Skeletal muscle cell (primary cell): Measurements from ENCODE around the gene NME1.
"Not testable (repeated sequence)": the region's sequence is repeated elsewhere in the genome, so short reads cannot be mapped to it uniquely, and the experiment has no call there.

Experiments
- DNase-seq: peaks from one replicate; pipeline ENCODE4 v3.0.0-alpha.2; 2010; ENCODE audit warnings: low read depth
- H3K4me3 ChIP-seq: 2 replicates; pipeline ENCODE4 v1.5.1; 2011; ENCODE audit warnings: low read depth, mild to moderate bottlenecking, control low read depth, low read length, moderate library complexity

Gene NME1

DNA sequence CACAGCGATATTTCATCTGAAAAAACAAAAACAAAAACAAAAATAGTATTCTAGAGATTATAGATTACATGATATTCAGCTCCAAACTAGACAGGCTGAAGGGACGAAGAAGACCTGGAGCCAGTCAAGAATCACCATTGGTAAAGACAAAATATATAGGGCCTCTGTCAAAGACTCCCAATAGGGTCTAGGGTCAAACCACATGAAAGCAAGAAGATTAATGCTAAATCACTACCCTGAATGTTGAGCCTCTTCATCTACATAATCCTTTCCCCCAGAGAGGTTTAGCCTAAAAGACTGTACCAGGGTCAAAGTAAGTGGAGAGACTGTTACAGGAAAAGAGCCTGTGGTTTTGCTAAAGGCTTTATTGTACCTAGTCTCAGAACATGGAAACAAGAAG, 10.8 kb upstream of the NME1 start:
- H3K4me3 ChIP-seq = no peak overlapping the region
- DNase-seq = no peak

DNA sequence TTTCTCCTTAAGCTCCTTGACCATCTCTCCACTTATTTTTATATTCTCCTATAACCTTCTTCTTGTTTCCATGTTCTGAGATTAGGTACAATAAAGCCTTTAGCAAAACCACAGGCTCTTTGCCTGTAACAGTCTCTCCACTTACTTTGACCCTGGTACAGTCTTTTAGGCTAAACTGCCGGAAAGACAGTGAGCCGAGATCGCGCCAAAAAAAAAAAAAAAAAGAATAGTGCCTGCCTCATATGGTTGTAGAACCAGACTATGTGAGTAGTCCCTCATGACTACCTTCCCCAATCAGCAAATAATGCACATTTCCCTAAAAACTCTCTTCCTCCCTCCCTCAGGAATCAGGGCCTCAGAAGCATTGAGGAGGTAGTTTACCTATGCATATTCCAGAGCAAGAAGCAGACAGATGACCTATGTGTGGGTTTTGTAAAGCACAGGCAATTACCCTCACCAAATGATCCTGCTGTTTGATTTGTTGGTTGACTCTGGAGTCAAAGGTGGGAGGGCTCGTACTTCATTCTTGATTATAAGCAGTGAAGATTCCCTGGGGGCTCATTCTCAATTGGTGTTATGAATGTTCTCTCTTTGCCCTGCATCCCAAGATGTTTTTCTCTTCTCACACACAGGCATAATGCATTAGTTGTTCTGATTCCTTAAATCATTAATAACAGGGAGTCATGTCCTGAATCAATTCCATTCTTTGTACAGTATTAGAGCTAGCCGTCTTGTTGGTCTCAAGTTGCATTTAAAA, 8.9 kb upstream of the NME1 start:
- no peak overlapping the region for H3K4me3 ChIP-seq
- DNase-seq = no peak

DNA sequence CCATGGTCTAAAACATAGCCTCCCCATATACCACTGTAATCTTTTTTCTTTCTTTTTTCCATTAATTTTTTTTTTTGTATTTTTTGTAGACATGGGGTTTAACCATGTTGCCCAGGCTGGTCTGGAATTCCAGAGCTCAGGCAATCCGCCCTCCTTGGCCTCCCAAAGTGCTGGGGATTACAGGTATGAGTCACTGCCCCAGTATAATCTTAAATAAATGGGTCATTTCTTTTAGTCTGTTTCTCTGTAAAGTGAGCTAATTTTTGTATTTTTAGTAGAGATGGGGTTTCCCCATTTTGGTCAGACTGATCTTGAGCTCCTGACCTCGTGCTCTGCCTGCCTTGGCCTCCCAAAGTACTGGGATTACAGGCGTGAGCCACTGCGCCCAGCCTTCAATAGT, 5.7 kb upstream of the NME1 start:
- DNase-seq = no peak
- H3K4me3 ChIP-seq = no peak overlapping the region

DNA sequence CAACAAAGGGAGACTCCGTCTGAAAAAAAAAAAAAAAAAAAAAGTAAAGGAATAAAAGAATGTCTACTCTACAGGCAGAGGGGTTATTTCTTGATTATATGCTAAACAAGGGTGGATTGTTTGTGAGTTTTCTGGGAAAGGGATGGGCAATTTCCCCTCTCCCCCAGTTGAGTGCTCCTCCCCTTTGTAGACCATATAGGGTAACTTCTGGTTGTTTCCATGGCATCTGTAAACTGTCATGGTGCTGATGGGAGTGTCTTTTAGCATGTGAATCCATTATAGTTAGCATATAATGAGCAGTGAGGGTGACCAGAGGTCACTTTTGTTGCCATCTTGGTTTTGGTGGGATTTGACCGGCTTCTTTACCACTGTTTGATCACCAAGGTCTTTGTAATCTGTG, 4.2 kb upstream of the NME1 start:
- no peak overlapping the region for H3K4me3 ChIP-seq
- DNase-seq = no peak

DNA sequence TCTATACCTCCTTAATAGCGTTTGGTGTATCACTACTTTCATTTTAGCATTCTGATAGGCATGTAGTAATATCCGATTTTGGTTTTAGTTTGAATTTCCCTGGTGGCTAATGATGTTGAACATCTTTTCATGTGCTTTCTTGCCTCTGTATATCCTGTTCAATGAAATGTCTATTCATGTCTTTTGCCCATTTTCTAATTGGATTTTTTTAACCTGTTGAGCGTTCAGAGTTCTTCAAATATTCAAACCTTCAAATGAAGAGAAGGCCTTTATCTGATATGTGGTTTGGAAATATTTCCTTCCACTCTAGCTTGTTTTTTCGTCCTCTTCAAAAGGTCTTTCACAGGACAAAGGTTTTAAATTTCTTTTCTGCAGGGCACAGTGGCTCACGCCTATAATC, 2.4 kb upstream of the NME1 start:
- DNase-seq = no peak
- no peak overlapping the region for H3K4me3 ChIP-seq

DNA sequence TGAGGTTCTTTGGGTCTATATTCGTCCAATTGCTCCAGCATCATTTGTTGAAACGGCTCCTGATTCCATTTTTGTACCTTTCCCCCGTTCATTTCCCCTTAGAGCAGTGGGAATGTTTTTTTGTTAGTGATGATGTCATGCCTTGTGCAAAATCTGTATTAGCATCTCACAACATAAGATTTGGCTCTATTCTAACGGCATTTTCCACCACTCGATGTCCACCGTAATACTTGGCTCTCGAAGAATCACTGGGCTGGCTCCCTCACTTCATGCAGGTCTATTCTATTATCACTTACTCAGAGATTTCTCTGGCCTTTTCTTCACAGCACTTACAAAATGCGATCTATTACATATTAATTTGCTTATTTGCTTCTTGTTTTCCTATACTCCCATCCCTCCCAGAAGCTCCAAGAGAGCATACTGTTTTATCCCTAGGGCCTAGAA, 571 bp upstream of the NME1 start:
- no peak for DNase-seq
- peak overlapping the region; percentile 29 for H3K4me3 ChIP-seq

DNA sequence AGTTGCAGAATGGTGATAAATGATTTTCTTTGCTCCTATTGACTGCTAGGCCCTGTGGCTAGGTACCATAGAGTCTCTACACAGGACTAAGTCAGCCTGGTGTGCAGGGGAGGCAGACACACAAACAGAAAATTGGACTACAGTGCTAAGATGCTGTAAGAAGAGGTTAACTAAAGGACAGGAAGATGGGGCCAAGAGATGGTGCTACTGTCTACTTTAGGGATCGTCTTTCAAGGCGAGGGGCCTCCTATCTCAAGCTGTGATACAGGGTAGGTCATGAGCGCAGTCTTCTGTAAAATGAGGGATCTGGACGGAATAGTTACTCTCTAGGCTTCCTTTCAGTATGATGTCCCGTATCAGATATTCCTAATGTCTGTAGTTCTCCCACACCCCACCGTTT, 817 bp downstream of the NME1 start:
- peak overlapping the region; percentile 58 for H3K4me3 ChIP-seq
- DNase-seq = no peak

DNA sequence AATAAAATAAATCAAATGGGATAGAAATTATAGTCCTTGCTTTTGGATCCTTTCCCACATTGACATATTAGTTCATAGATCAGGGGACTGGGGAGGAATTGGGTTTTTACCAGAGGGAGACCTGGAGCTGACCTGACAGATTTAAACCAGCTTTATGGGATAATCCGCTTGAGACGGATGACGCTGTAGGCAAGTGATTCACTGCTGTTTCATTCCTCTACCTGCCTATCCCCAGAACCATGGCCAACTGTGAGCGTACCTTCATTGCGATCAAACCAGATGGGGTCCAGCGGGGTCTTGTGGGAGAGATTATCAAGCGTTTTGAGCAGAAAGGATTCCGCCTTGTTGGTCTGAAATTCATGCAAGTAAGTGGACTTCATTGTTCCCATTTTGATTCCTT, 2.1 kb downstream of the NME1 start:
- no peak overlapping the region for H3K4me3 ChIP-seq
- no peak for DNase-seq

DNA sequence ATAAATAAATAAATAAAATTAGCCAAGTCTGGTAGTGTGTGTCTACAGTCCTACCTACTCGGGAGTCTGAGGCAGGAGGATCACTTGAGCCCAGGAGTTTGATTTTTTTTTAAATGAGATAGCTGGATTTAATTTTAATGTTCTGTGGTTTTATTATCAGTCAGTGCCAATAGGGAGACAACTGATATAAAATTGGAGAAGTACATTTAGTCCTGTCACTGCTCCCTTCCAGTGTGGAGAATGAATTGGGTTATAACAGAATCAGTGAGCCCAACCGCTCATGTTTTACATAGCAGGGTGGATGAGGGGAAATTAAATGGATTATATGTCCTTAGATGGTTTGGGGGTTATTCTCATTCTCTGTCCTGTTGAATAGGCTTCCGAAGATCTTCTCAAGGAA, 6.2 kb downstream of the NME1 start:
- no peak for DNase-seq
- no peak overlapping the region for H3K4me3 ChIP-seq

DNA sequence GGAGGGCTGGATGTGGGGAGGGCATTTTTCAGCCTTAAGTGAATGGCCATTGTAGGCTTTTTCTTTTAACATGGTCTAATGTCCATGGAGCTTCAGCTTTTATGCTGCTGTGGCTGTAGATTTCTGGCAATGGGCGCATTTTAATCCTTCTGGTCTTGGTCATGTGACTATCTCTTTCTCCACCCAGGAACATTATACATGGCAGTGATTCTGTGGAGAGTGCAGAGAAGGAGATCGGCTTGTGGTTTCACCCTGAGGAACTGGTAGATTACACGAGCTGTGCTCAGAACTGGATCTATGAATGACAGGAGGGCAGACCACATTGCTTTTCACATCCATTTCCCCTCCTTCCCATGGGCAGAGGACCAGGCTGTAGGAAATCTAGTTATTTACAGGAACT, 8.2 kb downstream of the NME1 start:
- DNase-seq = no peak
- H3K4me3 ChIP-seq = no peak overlapping the region

DNA sequence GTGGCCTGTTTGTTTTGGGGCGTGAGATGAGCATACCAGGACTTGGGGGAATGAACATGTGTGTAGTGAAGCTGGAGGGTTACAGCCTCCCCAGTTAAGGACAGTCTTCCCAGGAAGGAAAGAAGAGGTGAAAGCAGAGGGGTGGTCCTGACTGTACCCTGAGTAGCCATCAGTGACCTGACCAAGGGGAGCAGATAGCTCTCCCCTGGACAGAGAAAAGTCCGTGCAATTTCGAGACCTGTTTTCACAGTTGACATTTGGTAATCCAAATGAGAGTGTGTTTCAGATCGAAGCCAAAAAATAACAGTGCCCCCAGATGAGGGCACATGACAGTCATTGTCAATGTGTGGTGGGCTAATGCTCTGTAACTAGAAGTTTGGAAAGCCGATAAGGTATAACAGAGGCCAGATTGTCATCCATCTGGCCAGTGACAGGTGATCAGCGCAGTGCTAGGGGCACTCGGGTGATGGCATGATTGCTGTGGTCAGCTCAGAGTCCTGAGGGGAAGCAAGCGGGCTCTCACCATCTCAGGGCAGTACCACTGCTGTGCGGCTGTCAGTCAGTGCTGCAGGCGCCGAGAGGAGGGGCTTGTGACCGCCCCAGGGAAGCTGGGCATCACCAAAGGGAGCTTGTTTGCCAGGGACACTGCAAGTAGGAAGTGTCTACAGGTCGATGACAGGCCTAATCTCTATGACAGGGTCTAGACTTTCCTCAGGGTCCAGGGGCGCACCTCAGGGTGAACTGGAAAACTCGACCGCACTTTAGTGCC, 11.7 kb downstream of the NME1 start:
- no peak for DNase-seq
- H3K4me3 ChIP-seq = peak overlapping the region; percentile 93

DNA sequence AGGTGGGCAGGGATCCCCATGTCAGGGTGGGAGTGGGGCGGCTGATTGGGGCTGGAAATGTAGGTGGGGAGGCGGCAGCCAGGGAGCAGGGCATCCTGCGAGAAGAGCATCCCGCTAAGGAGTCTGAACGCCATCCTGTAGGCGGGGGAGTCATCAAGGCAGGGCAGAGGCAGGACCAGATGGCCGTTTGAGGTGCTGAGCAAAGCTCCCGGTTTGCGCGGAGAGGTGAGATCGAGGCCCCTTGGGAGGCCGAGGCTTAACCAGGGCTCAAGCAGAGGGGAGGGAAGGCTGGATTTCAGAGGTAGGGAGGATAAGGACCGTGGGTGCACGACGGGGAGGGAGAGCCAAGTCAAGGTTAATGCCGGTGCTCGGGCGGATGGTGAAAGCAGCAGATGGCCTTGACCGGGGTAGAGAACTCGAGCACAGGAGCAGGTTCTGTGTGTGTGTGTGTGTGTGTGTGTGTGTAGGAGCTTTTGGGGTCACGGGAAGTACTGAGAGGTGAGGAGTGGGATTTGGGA, 12.4 kb downstream of the NME1 start:
- H3K4me3 ChIP-seq = peak overlapping the region; percentile 93
- DNase-seq = no peak

DNA sequence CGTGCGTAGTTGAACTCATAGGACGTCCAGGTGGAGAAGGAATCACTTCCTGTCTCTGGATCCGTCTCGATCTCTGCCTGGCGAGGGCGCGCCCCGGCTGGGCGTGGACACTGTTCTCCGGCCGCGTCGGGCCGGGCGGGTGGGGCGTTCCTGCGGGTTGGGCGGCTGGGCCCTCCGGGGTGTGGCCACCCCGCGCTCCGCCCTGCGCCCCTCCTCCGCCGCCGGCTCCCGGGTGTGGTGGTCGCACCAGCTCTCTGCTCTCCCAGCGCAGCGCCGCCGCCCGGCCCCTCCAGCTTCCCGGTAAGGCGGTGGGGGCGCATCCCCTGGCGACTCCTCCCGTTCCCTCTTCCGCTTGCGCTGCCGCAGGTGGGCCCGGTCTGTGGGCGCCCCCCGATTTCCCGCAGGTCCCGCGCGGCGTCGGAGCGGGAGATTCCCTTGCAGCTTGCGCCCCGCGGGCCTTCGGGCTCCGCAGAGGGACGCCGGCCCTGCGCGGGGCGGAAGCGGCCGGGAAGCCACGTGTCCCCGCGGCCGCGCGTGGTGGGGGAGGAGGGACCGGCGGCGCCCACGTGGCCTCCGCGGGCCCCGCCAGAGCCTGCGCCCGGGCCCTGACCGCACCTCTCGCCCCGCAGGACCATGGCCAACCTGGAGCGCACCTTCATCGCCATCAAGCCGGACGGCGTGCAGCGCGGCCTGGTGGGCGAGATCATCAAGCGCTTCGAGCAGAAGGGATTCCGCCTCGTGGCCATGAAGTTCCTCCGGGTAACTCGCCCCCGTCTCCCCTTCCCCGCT, 13.0 kb downstream of the NME1 start, which contains the start of gene NME2:
NME2 (plus strand) TSS at position 214 of the 789 bp plus-strand sequence; CDS start at position 634, 420 bp downstream.
- peak within 1 kb of the TSS; percentile 93 for H3K4me3 ChIP-seq
- DNase-seq = peak; percentile 52

DNA sequence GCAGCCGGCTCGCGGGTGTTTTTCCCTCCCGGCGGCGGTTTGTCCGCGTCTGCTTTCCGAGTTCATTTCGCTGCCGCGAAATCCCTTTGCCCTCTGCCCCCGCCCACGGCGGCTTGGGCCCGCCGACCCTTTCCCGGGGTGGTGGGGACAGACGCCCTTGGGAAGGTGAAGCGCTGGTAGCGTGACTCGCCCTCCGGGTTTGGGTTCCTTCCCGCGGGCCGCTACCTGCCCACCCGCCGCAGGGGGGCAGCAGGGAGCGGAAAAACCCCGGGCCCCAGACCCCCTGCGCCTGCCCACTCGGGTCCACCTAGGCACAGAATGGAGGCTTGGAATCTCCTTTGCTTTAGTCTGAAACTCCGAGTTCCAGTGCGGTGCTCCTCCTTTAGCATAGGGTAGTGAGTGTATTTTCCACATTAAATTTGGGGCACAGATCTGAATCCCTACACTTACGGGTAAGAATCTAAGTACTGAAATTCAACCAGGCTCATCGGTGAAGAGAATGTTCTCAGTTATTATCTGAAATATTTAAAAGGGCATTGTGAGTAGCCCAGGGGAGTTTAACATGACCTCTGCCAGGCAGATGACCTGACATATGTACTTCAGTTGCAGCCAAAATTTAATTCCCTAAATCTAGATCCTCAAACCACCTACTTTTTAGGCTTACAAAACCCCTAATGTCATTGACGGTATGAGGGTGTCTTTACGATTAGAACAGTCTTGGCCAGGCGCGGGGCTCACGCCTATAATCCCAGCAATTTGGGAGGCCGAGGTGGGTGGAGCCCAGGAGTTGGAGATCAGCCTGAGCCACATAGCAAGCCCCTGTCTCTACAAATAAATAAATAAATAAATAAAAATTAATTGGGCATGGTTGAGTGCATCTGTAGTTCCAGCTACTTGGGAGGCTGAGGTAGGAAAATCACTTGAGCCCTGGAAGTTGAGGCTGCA, 13.9 kb downstream of the NME1 start:
- peak overlapping the region; percentile 93 for H3K4me3 ChIP-seq
- DNase-seq = no peak

DNA sequence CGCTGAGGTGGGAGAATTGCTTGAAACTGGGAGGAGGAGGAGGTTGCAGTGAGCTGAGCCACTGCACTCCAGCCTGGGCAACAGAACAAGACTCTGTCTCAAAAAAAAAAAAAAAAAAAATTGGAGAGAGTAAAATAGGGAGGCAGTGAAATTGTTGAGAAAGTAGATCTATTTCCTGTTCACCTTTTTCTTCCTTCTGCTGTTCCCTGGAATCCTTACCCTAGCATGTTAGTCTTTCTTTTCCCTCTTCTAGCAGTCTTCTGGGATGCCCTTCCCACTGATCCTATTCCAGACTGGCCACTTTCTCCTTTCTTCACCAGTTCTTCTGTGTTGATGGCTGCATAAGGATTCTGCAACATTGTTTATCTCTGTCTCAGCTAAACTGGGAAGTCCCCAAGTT, 16.0 kb downstream of the NME1 start:
- H3K4me3 ChIP-seq = no peak overlapping the region
- DNase-seq = no peak

DNA sequence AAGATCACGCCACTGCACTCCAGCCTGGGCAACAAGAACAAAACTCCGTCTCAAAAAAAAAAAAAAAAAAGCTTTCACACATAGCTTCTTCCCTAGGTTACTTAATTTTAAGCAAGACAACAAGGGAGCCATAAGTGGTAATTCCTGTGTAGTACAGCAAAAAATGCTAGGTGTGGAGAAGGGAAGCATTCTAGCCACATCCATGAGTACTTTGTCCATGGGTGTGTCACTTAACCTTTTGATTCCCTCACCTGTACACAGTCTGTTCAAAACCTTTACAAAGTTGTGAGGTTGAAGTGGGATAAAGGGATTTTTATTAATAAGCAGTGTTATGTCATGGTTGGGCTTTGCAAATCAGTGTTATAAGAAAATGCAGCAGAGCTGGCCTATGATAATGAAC, 17.4 kb downstream of the NME1 start:
- no peak overlapping the region for H3K4me3 ChIP-seq
- DNase-seq = no peak

DNA sequence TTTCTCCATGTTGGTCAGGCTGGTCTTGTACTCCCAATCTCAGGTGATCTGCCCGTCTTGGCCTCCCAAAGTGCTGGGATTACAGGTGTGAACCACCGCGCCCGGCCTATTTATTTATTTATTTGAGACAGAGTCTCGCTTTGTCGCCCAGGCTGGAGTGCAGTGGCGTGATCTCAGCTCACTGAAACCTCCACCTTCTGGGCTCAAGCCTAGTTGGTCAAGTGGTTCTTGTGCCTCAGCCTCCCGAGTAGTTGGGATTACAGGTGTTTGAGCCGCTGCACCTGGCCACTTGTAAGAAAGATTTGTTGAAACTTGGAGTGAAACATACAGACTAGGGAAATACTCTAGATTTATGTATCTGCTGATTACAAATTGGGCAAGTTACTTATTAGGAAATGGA, 18.7 kb downstream of the NME1 start:
- H3K4me3 ChIP-seq, DNase-seq: not testable (repeated sequence)

DNA sequence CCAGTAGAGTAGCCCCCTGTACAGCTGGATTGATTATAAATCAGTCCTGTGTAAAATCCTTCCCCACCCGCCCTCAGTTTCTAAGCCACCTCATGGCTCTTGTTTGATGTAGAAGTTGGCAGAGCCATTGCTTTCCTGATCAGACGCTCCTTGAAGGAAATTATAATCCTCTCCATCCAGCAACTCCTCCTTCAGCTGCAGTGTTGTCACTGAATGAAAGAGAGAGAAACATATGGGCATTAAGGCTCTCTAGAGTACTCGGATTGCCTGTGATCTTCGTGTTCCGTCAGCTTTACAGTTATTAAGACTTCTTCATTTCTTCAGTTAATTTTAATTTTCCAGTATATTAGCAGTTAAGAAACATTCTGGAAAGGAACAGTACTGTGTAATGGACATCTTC, 27.1 kb downstream of the NME1 start:
- no peak overlapping the region for H3K4me3 ChIP-seq
- no peak for DNase-seq

DNA sequence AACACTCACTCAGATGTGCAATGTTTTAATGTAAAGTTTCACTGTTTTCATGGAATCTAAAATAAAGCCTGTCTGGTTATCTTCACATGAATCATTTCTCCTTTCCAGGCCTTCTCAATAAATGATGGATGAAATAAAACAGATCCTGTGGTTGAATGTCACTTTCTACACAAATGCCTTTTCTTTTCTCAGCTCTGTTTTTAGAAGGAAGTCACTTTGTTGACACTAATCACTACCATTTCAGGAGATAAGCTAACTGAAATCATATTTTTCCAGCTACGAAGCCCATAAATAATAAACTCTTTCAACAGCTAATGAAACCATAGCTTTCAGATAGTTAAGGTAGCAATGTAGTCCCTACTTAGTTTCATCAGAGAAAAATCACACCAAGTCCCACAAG, 30.8 kb downstream of the NME1 start:
- H3K4me3 ChIP-seq = no peak overlapping the region
- DNase-seq = no peak
